GM12864 (cell line): ENCODE results near the gene NAT16.
"Not testable (repeated sequence)": the region's sequence is repeated elsewhere in the genome, so short reads cannot be mapped to it uniquely, and the experiment has no call there.

ENCODE experiments used
- DNase-seq: peaks from one replicate; pipeline ENCODE4 v3.0.0-alpha.2; 2011; ENCODE audit warnings: low read depth
- H3K4me3 ChIP-seq: 2 replicates; pipeline ENCODE4 v1.5.1; 2011; ENCODE audit warnings: mild to moderate bottlenecking, low read depth, low read length, control low read depth
- CTCF ChIP-seq: IDR thresholded peaks from 2 replicates; pipeline ENCODE4 v1.5.1; 2011; ENCODE audit warnings: low read depth, mild to moderate bottlenecking, moderate library complexity, low read length, control low read depth, inconsistent platforms; ENCODE audit errors: missing control alignments

The NAT16 gene

GRCh38 chr7:101210143-101210542 is 30.1 kb upstream of the NAT16 start:
- no peak for TF ChIP-seq CTCF
- DNase-seq: no peak
- no peak overlapping the region for H3K4me3 ChIP-seq

GRCh38 chr7:101208794-101209193 is 28.7 kb upstream of the NAT16 start:
- TF ChIP-seq CTCF: no peak
- no peak for DNase-seq
- H3K4me3 ChIP-seq: no peak overlapping the region

GRCh38 chr7:101207459-101207858 is 27.4 kb upstream of the NAT16 start:
- DNase-seq: no peak
- no peak overlapping the region for H3K4me3 ChIP-seq
- TF ChIP-seq CTCF: no peak

GRCh38 chr7:101206665-101207042 is 26.6 kb upstream of the NAT16 start:
- DNase-seq: no peak
- H3K4me3 ChIP-seq: no peak overlapping the region
- no peak for TF ChIP-seq CTCF

GRCh38 chr7:101205901-101206664 is 26.0 kb upstream of the NAT16 start:
- no peak for DNase-seq
- no peak for TF ChIP-seq CTCF
- H3K4me3 ChIP-seq: no peak overlapping the region

GRCh38 chr7:101203740-101204738 is 23.9 kb upstream of the NAT16 start:
- H3K4me3 ChIP-seq, DNase-seq: not testable (repeated sequence)

GRCh38 chr7:101202603-101202918 is 22.5 kb upstream of the NAT16 start:
- no peak overlapping the region for H3K4me3 ChIP-seq
- no peak for TF ChIP-seq CTCF
- no peak for DNase-seq
